GM19238 (cell line): ENCODE measurements around the gene CCDC102A.
"Not testable (repeated sequence)": the region's sequence is repeated elsewhere in the genome, so short reads cannot be mapped to it uniquely, and the experiment has no call there.

Experiments used
- DNase-seq: peaks from one replicate; pipeline ENCODE4 v3.0.0; 2011; ENCODE audit warnings: low spot score; ENCODE audit not compliant: insufficient read length

Gene CCDC102A

GRCh38 chr16:57502048-57502775 is 34.2 kb downstream of the CCDC102A start:
- DNase-seq = no peak

- DNase-seq = no peak
These were observed 34.9 kb downstream of the CCDC102A start for GRCh38 chr16:57501492-57501891.

- DNase-seq = no peak
These were observed 35.7 kb downstream of the CCDC102A start for GRCh38 chr16:57500578-57501111.

- DNase-seq = not testable (repeated sequence)
These were observed 36.4 kb downstream of the CCDC102A start for GRCh38 chr16:57499941-57500340.

- no peak for DNase-seq
These were observed 38.3 kb downstream of the CCDC102A start for GRCh38 chr16:57498031-57498430.

GRCh38 chr16:57497121-57497520 is 39.2 kb downstream of the CCDC102A start:
- no peak for DNase-seq

- DNase-seq = no peak
These were observed 42.6 kb downstream of the CCDC102A start for GRCh38 chr16:57493767-57494166.

- DNase-seq = no peak
These were observed 47.1 kb downstream of the CCDC102A start for GRCh38 chr16:57489229-57489628.

GRCh38 chr16:57486858-57487834 is 49.2 kb downstream of the CCDC102A start:
- DNase-seq = no peak

GRCh38 chr16:57485916-57486857 is 50.2 kb downstream of the CCDC102A start, which contains the start of gene DOK4:
Gene DOK4, minus strand, starts transcription at chr16:57486493. Its CDS starts 6,986 bp downstream, at chr16:57479507.
- DNase-seq = peak; percentile 95

GRCh38 chr16:57485091-57485915 is 51.1 kb downstream of the CCDC102A start:
- DNase-seq = no peak

GRCh38 chr16:57484515-57485005 is 51.8 kb downstream of the CCDC102A start:
- no peak for DNase-seq

GRCh38 chr16:57483725-57484514 is 52.5 kb downstream of the CCDC102A start:
- no peak for DNase-seq

GRCh38 chr16:57482845-57483545 is 53.4 kb downstream of the CCDC102A start:
- no peak for DNase-seq

- no peak for DNase-seq
These were observed 55.0 kb downstream of the CCDC102A start for GRCh38 chr16:57481421-57481820.

- no peak for DNase-seq
These were observed 55.6 kb downstream of the CCDC102A start for GRCh38 chr16:57480754-57481230.

- DNase-seq = no peak
These were observed 56.2 kb downstream of the CCDC102A start for GRCh38 chr16:57479976-57480753.
